Fibroblast of the aortic adventitia (primary cell): ENCODE data around the gene NDE1. TPM values are rescaled to one million over a fixed set of nuclear protein-coding genes. Genes with fewer than 3 reads are reported as not detected.
"Not testable (repeated sequence)": the region's sequence is repeated elsewhere in the genome, so short reads cannot be mapped to it uniquely, and the experiment has no call there.

Experiments
- DNase-seq: peaks from one replicate; pipeline ENCODE4 v3.0.0-alpha.2; 2010; ENCODE audit warnings: low read depth
- H3K4me3 ChIP-seq: 2 replicates; pipeline ENCODE4 v1.5.1; 2011; ENCODE audit warnings: low read depth, mild to moderate bottlenecking, control low read depth, low read length, moderate library complexity
- CTCF ChIP-seq: IDR thresholded peaks from 2 replicates; pipeline ENCODE4 v1.5.1; 2011; ENCODE audit warnings: mild to moderate bottlenecking, low read length, control low read depth, inconsistent platforms; ENCODE audit not compliant: insufficient read depth
- total RNA-seq: library from RNA; depleted of rRNA; stranded (reverse); fragments of >200 nt; gene quantifications from 2 replicates; pipeline ENCODE4 v1.2.3, GENCODE V29; 2012; ENCODE audit warnings: low replicate concordance

Gene NDE1
- total RNA-seq, 1 donor, result 17.5 TPM

GRCh38 chr16:15721018-15721417, 71.0 kb downstream of the NDE1 start:
- no peak overlapping the region for H3K4me3 ChIP-seq
- no peak for TF ChIP-seq CTCF
- no peak for DNase-seq

GRCh38 chr16:15723808-15724207, 73.8 kb downstream of the NDE1 start:
- no peak for TF ChIP-seq CTCF
- no peak overlapping the region for H3K4me3 ChIP-seq
- DNase-seq, result no peak

- no peak for DNase-seq
- no peak for TF ChIP-seq CTCF
- H3K4me3 ChIP-seq, result no peak overlapping the region
Measured at GRCh38 chr16:15725641-15726240, 75.7 kb downstream of the NDE1 start.

- DNase-seq, result no peak
- TF ChIP-seq CTCF, result no peak
- no peak overlapping the region for H3K4me3 ChIP-seq
Measured at GRCh38 chr16:15726715-15727114, 76.7 kb downstream of the NDE1 start.

GRCh38 chr16:15727697-15728096, 77.7 kb downstream of the NDE1 start:
- DNase-seq, H3K4me3 ChIP-seq: not testable (repeated sequence)

- H3K4me3 ChIP-seq, result no peak overlapping the region
- no peak for DNase-seq
- TF ChIP-seq CTCF, result no peak
Measured at GRCh38 chr16:15729152-15729551, 79.1 kb downstream of the NDE1 start.

GRCh38 chr16:15732416-15732815, 82.4 kb downstream of the NDE1 start:
- DNase-seq, result no peak
- H3K4me3 ChIP-seq, result no peak overlapping the region
- TF ChIP-seq CTCF, result no peak
